Activated CD4-positive, alpha-beta memory T cell treated with anti-CD3 and anti-CD28 coated beads for 36 hours (primary cell): ENCODE results near the gene CAMTA1. TPM values are rescaled to one million over a fixed set of nuclear protein-coding genes. Genes with fewer than 3 reads are reported as not detected.

Experiments used
- CTCF ChIA-PET: fragments of 350-600 bp; sonication (Branson Sonifier 250); formaldehyde crosslinking; loops from one replicate; lab custom pipeline; 2021; ENCODE audit warnings: antibody characterized with exemption, inconsistent platforms; lab: Charles Lee
- POLR2A ChIA-PET: fragments of 350-600 bp; sonication (Branson Sonifier 250); formaldehyde crosslinking; loops from one replicate; lab custom pipeline; 2021; ENCODE audit warnings: antibody characterized with exemption; lab: Charles Lee
- DNase-seq: peaks from one replicate; pipeline ENCODE4 v3.0.0-alpha.2; 2020
- H3K27ac Mint-ChIP-seq: one replicate; pipeline ENCODE4 v1.8.0; 2021; ENCODE audit warnings: mixed read lengths
- H3K27me3 Mint-ChIP-seq: one replicate; pipeline ENCODE4 v1.8.0; 2021; ENCODE audit warnings: mixed read lengths
- H3K36me3 Mint-ChIP-seq: one replicate; pipeline ENCODE4 v1.8.0; 2021; ENCODE audit warnings: mixed read lengths
- H3K4me1 Mint-ChIP-seq: one replicate; pipeline ENCODE4 v1.8.0; 2021; ENCODE audit warnings: low read depth, mixed read lengths
- H3K4me3 Mint-ChIP-seq: one replicate; pipeline ENCODE4 v1.8.0; 2021; ENCODE audit warnings: mild to moderate bottlenecking, mixed read lengths
- H3K9me3 Mint-ChIP-seq: one replicate; pipeline ENCODE4 v1.8.0; 2021; ENCODE audit warnings: mixed read lengths
- intact Hi-C: fragments of 100-400 bp; cut with micrococcal nuclease; formaldehyde crosslinking; loops from one replicate; pipeline ENCODE4 v1.15.1; 2023
- total RNA-seq, 2 experiments: library from RNA; stranded (reverse); gene quantifications; one replicate each; pipeline ENCODE4 v1.2.3, GENCODE V29; 2021

CAMTA1 gene
- total RNA-seq, 2 experiments from 2014 or later: 64.7 to 68.9 TPM

DNA sequence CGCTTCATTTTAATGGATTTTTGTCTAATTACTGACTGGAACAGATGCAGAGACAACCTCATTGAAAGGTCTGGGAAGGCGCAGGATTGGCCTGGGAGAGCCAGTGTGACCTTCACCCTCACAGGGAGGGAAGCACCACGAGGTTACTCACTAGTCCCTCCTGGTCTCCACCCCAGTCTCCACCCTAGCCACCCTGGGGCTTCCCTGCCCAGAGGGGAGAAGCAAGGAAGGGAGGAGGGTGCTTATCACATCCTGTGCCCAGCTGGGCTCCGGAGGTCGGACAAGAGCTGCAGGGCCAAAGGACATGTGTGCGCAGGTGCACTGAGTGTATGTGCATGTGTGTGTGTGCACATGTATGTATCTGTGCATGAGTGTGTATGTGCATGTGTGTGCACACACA lies 765.7 kb downstream of the CAMTA1 start:
- Mint-ChIP-seq H3K27ac (no peak overlapping the region), H3K4me1 (peaks cover 12% of the 10 kb centered on the region)

DNA sequence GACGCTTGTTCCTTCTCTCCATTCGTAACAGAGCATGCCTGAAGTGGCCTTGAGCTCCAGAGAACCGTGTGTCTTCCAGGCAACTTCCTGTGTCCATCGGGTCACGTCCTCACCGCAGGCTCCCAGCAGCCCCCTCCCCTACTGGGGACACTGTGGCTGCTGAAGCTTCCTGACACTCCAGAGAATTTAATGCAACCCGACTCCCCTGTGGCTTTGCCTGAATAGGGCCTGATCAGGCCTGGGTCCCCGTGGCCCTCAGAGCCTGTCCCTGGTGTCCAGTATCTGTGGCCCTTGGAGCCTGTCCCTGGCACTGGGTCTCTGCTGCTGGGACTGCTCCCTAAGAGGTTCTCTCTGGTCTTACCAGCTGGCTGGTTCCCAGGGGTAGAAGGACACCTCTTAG lies 766.2 kb downstream of the CAMTA1 start:
- POLR2A ChIA-PET: no interaction called here
- no peak overlapping the region for H3K27ac Mint-ChIP-seq
- no peaks in the 10 kb centered on the region for H3K36me3 Mint-ChIP-seq
- no peak overlapping the region for H3K4me3 Mint-ChIP-seq
- intact Hi-C loops: no loop called here
- CTCF ChIA-PET: no interaction called here
- no peaks in the 10 kb centered on the region for H3K9me3 Mint-ChIP-seq
- peaks cover 15% of the 10 kb centered on the region for H3K27me3 Mint-ChIP-seq
- DNase-seq: no peak
- H3K4me1 Mint-ChIP-seq: peaks cover 12% of the 10 kb centered on the region

More for the DNA sequence above, 765.7 kb downstream of the CAMTA1 start:
- DNase-seq: no peak
- H3K9me3 Mint-ChIP-seq: no peaks in the 10 kb centered on the region
- peaks cover 11% of the 10 kb centered on the region for H3K27me3 Mint-ChIP-seq
- POLR2A ChIA-PET: no interaction called here
- H3K36me3 Mint-ChIP-seq: no peaks in the 10 kb centered on the region
- CTCF ChIA-PET: no interaction called here
- intact Hi-C loops: no loop called here
- H3K4me3 Mint-ChIP-seq: no peak overlapping the region

DNA sequence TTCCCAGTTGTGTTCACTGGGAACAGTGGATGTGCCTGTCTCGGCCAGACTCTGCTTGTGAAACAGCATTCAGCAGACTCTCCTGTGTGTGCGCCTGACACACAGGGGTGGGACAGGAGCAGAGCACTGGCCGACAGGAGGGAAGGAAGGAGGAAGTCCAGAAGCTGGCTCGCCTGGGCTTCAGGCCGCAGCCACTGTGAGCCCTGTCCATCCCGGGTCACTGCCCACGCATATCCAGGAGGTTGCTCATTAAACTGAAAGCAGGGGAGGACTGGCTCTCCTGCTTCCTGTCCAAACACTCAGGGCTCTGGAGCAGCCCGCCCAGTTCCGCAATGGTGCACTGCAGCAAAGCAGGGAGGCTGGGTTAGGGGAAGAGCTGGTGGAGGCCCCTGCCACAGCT lies 767.1 kb downstream of the CAMTA1 start:
- Mint-ChIP-seq H3K9me3 (no peaks in the 10 kb centered on the region), H3K4me1 (peaks cover 12% of the 10 kb centered on the region), H3K27me3 (peaks cover 15% of the 10 kb centered on the region), H3K27ac (no peak overlapping the region), H3K36me3 (no peaks in the 10 kb centered on the region), H3K4me3 (no peak overlapping the region)
- ChIA-PET CTCF (interaction anchor here (1.0 to 1.1 kb wide), 2 partner anchors 24 to 36 kb away, joined by 3 read pairs; no protein-coding TSS in a partner anchor), POLR2A (no interaction called here)
- DNase-seq: no peak
- intact Hi-C loops: no loop called here

DNA sequence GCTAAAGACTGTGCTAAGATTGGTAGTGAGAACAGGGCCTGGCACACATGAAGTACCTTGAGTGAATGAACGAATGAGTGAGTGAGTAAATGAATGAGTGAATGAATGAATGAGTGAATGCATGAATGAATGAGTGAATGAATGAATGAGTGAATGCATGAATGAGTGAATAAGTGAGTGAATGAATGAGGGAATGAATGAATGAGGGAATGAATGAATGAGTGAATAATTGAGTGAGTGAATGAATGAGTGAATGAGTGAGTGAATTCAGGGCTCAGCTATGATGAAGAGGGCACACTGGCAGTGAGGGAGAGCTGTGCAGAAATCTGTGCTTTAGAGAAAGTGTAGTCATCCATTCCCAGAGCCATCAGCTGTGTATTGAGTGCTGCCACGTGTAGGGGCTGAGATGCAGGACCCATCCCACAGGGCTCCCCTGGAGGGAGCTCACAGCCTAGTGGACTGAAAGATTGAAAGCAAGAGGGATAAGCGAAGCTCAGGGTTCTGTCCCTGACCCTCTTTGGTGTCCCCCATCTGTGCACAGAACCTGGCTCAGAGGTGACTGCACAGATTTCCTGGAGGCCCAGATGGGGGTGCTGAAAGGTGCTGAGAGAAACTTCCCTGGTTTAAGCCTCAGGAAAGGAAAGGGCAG lies 767.9 kb downstream of the CAMTA1 start:
- DNase-seq: peak; percentile 15
- POLR2A ChIA-PET: no interaction called here

DNA sequence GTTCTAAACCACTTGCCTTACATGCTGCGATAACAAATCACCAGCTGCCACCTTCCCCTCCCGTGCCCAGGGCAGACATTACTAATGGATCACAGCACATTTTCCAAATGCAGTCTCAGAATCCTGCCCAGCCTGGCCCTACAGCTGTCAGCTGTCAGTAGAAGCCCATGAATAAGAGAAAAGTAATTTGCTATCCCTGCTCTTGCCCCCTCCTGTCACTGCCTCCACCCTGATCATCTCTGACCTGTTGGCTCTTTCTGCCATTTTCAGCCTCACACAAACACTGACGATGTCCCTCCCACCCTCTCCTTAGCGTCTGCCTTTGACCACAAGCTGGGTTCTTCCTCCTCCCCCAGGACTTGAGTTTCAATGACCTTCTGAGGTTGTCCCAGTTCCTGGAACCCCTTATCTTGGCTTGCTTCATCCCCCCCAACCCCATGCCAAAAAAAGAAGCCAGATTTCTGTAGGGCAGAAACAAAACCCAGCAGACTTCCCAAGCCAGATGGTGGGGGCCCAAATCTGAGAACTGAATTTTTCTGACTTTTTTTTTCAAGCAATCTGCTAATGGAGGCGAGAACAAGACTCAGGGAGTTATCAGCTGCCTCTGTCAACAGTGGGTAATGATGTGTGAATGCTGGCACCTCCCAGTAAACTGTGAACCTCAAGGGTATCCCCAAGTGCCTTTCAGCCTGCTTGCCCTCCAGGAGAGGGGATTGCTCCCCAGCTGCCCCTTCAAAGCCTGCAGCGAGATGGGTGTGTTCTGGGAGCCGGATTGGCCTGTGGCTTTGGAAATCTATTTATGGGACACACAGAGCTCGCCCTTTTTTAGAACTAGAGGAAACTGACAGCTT lies 769.4 kb downstream of the CAMTA1 start:
- ChIA-PET POLR2A (interaction anchor here (0.6 kb wide), 1 partner anchor 307 kb away, joined by 3 read pairs; no protein-coding TSS in a partner anchor), CTCF (interaction anchor here (1.3 to 1.6 kb wide), 2 partner anchors 21 to 93 kb away, joined by 4 read pairs; no protein-coding TSS in a partner anchor)
- peaks cover 7% of the 10 kb centered on the region for H3K4me1 Mint-ChIP-seq
- DNase-seq: no peak
- H3K27ac Mint-ChIP-seq: no peak overlapping the region
- H3K9me3 Mint-ChIP-seq: no peaks in the 10 kb centered on the region
- no peaks in the 10 kb centered on the region for H3K36me3 Mint-ChIP-seq
- H3K4me3 Mint-ChIP-seq: no peak overlapping the region
- H3K27me3 Mint-ChIP-seq: peaks cover 15% of the 10 kb centered on the region
- intact Hi-C loops: no loop called here

More for the DNA sequence above, 767.9 kb downstream of the CAMTA1 start:
- H3K4me3 Mint-ChIP-seq: no peak overlapping the region
- intact Hi-C loops: no loop called here
- H3K27ac Mint-ChIP-seq: no peak overlapping the region
- H3K9me3 Mint-ChIP-seq: no peaks in the 10 kb centered on the region
- H3K4me1 Mint-ChIP-seq: peaks cover 12% of the 10 kb centered on the region
- no peaks in the 10 kb centered on the region for H3K36me3 Mint-ChIP-seq
- peaks cover 15% of the 10 kb centered on the region for H3K27me3 Mint-ChIP-seq
- CTCF ChIA-PET: interaction anchor here (1.0 to 1.6 kb wide), 3 partner anchors 23 to 94 kb away, joined by 3 to 4 read pairs (median 3); no protein-coding TSS in a partner anchor

DNA sequence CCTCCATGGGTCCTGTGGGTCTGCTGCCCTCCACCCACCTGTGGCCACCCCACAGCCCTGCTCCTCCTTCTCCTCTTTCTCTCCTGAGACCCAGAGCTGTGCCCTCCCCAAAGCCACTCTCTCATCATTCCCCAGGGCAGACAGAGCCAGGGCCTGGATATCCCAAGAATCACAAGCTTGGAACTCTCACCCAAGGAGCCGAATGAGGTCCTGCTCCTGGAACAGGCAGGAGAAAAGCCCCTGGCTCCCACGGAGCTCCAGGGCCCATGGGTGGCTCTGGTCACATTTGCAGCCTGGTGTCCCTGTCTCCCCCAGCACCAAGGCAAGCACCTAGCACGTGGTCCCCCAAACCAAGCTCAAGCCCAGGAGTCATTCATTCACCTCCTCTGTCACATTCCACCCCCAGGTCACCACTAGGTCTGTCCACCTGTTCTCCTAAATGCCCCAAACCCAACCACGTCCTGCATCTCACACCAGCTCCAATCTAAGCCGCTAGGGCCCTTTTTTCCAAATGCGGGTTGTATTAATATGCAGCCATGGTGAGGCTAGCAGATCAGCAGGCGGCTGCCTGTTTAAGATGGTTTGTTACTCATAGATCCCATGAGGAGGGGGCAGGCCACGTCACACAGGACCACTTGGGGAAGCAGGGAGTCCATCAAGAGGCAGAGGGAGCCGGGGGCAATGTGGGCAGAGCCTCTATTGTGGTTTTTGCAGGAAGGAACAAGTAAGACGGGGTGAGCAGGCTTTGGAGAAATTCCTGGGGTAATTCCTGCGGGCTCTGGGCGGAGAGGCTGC lies 770.3 kb downstream of the CAMTA1 start:
- H3K36me3 Mint-ChIP-seq: no peaks in the 10 kb centered on the region
- POLR2A ChIA-PET: no interaction called here
- no peaks in the 10 kb centered on the region for H3K9me3 Mint-ChIP-seq
- no peak overlapping the region for H3K4me3 Mint-ChIP-seq
- peaks cover 16% of the 10 kb centered on the region for H3K27me3 Mint-ChIP-seq
- DNase-seq: no peak
- H3K4me1 Mint-ChIP-seq: peaks cover 2% of the 10 kb centered on the region
- no peak overlapping the region for H3K27ac Mint-ChIP-seq
- CTCF ChIA-PET: no interaction called here
- intact Hi-C loops: no loop called here

DNA sequence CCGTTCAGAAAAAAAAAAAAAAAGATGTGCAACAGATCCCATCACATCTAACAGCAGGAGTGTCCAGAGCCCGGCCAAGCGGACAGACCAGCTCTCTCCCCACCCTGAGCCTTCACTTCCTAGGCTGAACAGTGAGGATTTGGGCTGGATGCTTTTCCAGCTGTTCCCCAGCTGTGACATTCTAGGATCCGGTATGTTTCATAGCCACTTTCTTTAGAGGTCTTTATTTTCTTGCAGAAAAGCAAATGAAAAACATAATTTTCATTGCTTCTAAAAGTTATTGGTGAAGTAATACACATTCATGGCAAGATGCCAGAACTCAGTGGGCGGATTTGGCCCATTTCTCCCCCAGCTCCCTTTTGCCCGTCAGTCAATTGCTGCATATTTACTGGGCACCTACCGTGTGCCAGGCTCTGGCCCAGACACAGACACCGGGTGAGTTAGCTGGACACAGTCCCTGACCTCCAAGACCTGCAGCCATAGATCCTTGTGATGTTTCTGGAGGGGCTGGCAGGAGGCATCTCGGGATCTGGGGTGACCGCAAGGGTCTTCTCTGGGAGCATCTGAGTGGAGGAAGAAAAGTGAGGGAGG lies 772.1 kb downstream of the CAMTA1 start:
- intact Hi-C loops: no loop called here
- Mint-ChIP-seq H3K4me3 (no peak overlapping the region), H3K9me3 (no peaks in the 10 kb centered on the region), H3K36me3 (no peaks in the 10 kb centered on the region), H3K27me3 (peaks cover 17% of the 10 kb centered on the region), H3K4me1 (no peaks in the 10 kb centered on the region), H3K27ac (no peak overlapping the region)
- DNase-seq: no peak
- POLR2A ChIA-PET: no interaction called here
- CTCF ChIA-PET: no interaction called here

DNA sequence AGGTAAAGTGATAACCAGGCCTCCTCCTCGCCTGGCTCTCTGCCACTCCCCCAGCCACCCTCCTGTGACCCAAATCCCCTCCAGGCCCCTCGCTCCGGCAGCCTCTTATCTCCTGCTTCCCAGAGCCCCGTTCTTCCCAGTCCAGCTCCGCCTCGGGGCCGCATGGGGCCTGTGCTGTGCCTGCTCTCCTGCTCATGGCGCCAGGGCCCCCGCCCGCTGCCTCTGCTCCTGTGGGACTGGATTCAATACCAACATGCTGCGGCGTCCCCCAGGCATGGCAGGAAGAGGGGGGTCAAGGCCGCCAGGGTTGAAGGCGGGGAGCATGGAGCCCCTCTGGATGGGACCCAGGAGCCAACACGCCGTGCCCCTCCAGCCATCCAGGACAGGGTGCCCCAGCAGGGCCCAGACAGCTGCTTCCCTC lies 772.8 kb downstream of the CAMTA1 start:
- H3K27me3 Mint-ChIP-seq: peaks cover 15% of the 10 kb centered on the region
- POLR2A ChIA-PET: no interaction called here
- CTCF ChIA-PET: no interaction called here
- no peaks in the 10 kb centered on the region for H3K9me3 Mint-ChIP-seq
- H3K27ac Mint-ChIP-seq: no peak overlapping the region
- no peak overlapping the region for H3K4me3 Mint-ChIP-seq
- DNase-seq: no peak
- H3K4me1 Mint-ChIP-seq: no peaks in the 10 kb centered on the region
- no peaks in the 10 kb centered on the region for H3K36me3 Mint-ChIP-seq
- intact Hi-C loops: no loop called here

DNA sequence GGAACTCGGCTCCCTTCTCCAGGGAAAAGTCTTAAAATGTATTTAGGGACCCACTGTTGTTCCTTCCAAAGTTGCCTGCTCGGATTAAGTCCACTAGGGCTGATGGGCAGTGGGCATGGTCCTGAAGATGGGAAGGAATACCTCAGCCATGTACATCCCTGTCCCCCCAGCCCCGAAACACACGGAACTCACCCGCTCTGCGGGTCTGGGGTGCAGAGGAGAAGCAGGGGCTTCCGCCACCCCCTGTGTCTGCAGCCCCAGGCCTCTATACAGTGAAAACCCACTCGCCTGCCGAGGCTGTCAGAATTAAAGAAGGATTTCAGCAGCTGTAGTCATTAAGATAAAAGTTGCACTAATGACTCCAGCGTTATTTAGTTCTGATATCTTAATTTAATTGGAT lies 773.2 kb downstream of the CAMTA1 start:
- Mint-ChIP-seq H3K4me3 (no peak overlapping the region), H3K4me1 (no peaks in the 10 kb centered on the region), H3K27ac (no peak overlapping the region), H3K36me3 (no peaks in the 10 kb centered on the region), H3K27me3 (peaks cover 14% of the 10 kb centered on the region), H3K9me3 (no peaks in the 10 kb centered on the region)
- intact Hi-C loops: no loop called here
- POLR2A ChIA-PET: no interaction called here
- no peak for DNase-seq
- CTCF ChIA-PET: no interaction called here

DNA sequence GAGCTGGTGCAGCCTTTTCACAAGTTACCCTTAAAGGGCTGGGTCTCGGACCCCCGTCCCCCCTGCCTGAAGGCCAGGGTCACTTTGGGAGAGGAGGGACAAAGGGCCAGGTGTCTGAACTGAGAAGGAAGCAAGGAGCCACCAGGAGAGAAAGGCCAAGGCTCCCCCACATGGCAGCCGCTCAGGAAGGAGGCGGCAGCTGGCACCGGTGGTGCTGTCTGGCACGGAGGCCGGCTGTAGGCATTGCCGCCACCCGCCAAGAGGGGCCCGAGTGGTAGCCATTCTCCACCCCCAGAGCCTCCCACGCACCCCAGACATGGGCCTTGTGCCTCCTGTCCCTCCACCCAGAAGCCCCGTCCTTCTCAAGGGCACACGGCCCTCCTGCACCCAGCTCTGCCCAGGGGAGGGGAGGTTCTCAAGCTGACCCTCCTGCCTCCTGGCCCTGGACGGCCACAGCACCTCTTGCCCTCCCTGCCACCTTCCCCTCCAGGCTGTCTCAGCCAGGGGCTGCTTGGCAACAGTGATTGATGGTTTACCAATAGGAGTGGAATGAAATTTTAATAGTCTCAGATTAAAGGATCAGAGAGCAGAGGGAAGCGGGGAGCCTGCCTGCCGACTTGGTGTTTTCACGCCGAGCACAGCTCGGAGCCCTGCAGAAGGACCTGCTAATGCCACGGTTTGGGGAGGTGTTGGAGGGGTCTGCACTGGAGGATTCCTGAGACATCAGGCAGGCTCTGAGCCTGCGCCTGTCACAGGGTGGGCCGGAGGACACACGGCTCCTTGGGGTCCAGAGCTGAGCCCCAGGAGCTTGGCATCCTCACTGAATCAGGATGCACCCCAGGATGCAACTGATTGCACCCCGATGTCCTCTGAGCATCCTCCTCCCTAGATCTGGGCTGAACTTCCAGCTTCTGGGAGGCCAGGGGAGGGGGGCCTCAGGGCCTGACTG lies 773.9 kb downstream of the CAMTA1 start:
- Mint-ChIP-seq H3K9me3 (no peaks in the 10 kb centered on the region), H3K27me3 (peaks cover 13% of the 10 kb centered on the region), H3K36me3 (no peaks in the 10 kb centered on the region), H3K4me3 (no peak overlapping the region), H3K27ac (no peak overlapping the region), H3K4me1 (no peaks in the 10 kb centered on the region)
- ChIA-PET POLR2A (no interaction called here), CTCF (no interaction called here)
- intact Hi-C loops: no loop called here
- DNase-seq: no peak

DNA sequence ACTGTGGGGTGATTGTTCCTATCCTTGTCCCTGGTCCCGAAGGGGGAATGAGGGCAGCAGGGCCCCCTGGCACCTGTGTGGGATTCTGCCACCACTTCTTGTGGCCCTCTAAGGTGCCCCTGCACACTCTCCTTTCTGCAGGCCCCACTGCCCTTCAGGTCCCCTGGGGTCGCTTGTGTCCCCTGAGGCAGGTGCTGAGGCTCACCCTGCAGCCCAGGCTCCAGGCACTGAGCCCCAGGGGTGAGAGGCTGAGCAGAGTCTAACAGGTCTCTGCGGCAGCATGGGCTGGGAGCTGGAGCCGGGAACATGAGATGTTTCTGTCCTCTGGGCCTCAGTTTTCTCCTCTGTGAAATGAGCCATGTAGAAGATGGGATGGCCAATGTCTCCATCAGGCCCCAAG lies 774.9 kb downstream of the CAMTA1 start:
- Mint-ChIP-seq H3K27ac (no peak overlapping the region), H3K36me3 (no peaks in the 10 kb centered on the region), H3K9me3 (no peaks in the 10 kb centered on the region), H3K27me3 (peaks cover 10% of the 10 kb centered on the region), H3K4me1 (no peaks in the 10 kb centered on the region), H3K4me3 (no peak overlapping the region)
- ChIA-PET CTCF (no interaction called here), POLR2A (no interaction called here)
- DNase-seq: no peak
- intact Hi-C loops: no loop called here
